ENCODE results near the gene MORN1. TPM values are rescaled to one million over a fixed set of nuclear protein-coding genes. Genes with fewer than 3 reads are reported as not detected.

Gene MORN1
- total and polyA plus RNA-seq, 9 of the 15 experiments (the other 6 are each of a cell fraction or from before 2014, with no cell fraction given) = 0.24 to 9.3 (median 4.2) TPM

- TF ChIP-seq ETV6 (IDR thresholded peaks at IDR 0.05; ENCODE audit: borderline replicate concordance in 1 of 2, low read depth in 2 of 2, low read length in 1 of 2) = no peak
- TF ChIP-seq ETV6 (CRISPR knock-in tag; IDR thresholded peaks at IDR 0.05; ENCODE audit: borderline replicate concordance) = no peak
- TF ChIP-seq NR0B1 (IDR thresholded peaks at IDR 0.05; ENCODE audit: partially characterized antibody) = no peak
- TF ChIP-seq, protein P1, sequence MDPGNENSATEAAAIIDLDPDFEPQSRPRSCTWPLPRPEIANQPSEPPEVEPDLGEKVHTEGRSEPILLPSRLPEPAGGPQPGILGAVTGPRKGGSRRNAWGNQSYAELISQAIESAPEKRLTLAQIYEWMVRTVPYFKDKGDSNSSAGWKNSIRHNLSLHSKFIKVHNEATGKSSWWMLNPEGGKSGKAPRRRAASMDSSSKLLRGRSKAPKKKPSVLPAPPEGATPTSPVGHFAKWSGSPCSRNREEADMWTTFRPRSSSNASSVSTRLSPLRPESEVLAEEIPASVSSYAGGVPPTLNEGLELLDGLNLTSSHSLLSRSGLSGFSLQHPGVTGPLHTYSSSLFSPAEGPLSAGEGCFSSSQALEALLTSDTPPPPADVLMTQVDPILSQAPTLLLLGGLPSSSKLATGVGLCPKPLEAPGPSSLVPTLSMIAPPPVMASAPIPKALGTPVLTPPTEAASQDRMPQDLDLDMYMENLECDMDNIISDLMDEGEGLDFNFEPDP (CRISPR knock-in tag; IDR thresholded peaks at IDR 0.05) = no peak
- no peak for TF ChIP-seq HLTF (IDR thresholded peaks at IDR 0.05)
- no peak for TF ChIP-seq ZFP1 (CRISPR knock-in tag; IDR thresholded peaks at IDR 0.05)
- no peak for TF ChIP-seq TAF9B (IDR thresholded peaks at IDR 0.05; ENCODE audit: partially characterized antibody)
- TF ChIP-seq ZNF79 (CRISPR knock-in tag; IDR thresholded peaks at IDR 0.05; ENCODE audit: low read depth) = no peak
- TF ChIP-seq ZNF41 (CRISPR knock-in tag; conservative IDR thresholded peaks at IDR 0.05) = no peak
- no peak for TF ChIP-seq ASH1L (IDR thresholded peaks at IDR 0.05; ENCODE audit: borderline replicate concordance, low read depth, partially characterized antibody)
- no peak for TF ChIP-seq NCOA2 (IDR thresholded peaks at IDR 0.05; ENCODE audit: partially characterized antibody in 2 of 2)
- TF ChIP-seq RUNX1 (IDR thresholded peaks at IDR 0.05; ENCODE audit: low read depth) = no peak
- no peak for TF ChIP-seq U2AF1 (optimal IDR thresholded peaks at IDR 0.05; ENCODE audit: low read depth, low read length)
- 0 out of 4 replicates have a peak, but pooled peaks of 1 of the 2 experiments have one; percentile 10 for TF ChIP-seq RCOR1 (IDR thresholded peaks at IDR 0.05; ENCODE audit: borderline replicate concordance in 1 of 2, low read depth in 2 of 2, low read length in 2 of 2)
- TF ChIP-seq CAMTA2 (CRISPR knock-in tag; conservative IDR thresholded peaks at IDR 0.05) = no peak
- no peak for TF ChIP-seq ZNF766 (CRISPR knock-in tag; conservative IDR thresholded peaks at IDR 0.05)
- no peak for TF ChIP-seq ZNF785 (CRISPR knock-in tag; IDR thresholded peaks at IDR 0.05)
- TF ChIP-seq CCAR2 (IDR thresholded peaks at IDR 0.05; ENCODE audit: low read depth, low read length) = no peak
- no peak for TF ChIP-seq SRSF9 (IDR thresholded peaks at IDR 0.05; ENCODE audit: borderline replicate concordance, low read depth, low read length)
- TF ChIP-seq RERE (CRISPR knock-in tag; IDR thresholded peaks at IDR 0.05; ENCODE audit: borderline replicate concordance) = no peak
These were observed 21.6 kb upstream of the MORN1 start (continued) for GRCh38 chr1:2412773-2413494.

All from K562 (cell line).